ENCODE data around the gene GAN.
"Not testable (repeated sequence)": the region's sequence is repeated elsewhere in the genome, so short reads cannot be mapped to it uniquely, and the experiment has no call there.

GAN gene

DNA sequence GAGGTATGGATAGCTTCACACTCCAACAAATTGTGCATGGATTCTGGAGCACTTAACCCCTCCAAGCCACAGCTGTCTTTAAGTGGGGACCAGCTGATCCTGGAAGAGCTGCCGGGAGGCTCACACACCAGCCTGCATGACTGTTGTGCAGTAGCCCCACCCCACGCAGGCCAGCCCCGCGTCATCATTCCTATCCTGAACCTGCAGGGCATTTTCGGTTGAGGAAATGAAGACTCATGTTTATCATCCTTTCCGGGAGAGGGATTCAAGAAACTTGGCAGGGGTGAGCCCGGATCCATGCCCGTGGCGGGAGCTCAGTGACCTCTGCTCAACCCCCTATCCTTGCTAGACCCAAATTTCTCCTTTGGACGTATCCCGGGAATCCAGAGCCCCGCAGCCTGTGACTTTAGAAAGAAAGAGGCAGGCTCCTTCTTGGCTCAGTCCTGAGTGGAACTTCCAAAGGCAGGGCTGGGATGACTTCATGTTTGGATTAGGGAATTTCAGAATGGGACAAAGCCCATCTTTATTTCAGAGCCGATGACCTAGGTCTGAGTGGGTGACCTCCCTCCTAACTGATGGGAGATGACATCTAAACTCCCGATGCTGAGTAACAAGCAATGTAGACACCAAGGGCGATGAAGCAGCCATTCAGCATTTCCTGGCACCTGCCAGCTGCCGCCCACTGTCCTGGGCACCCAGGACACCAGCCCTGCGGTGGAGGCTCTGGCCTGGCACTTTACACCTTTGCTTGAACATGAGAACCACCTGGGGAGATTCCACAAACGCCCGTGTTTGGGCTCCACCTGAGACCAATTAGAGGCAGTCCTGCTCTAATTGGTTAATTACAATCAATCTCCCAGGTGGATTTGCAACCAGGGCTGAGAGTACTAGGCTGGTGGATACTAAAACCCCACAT lies 86.5 kb downstream of the GAN start:
- DNase-seq (ENCODE audit: low read depth) = peak; percentile 11

DNA sequence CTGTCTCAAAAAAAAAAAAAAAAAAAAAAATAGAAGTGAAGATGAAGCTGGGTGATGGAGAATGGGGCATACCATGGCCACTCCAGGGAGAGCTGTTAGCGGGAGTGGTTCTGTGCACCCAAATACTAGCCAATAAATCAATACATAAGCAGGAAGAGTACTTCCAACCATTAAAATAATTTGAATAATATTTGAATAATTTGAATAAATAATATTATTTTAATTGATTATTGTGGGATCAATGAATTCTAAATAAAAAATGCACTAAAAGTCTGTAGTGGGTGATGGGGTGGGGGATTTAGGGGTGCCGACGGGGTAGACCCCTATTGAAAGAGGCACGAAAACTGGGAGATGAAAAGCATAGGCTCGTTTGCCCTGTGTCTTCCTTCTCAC lies 88.4 kb downstream of the GAN start:
- no peak for DNase-seq (ENCODE audit: low read depth)

DNA sequence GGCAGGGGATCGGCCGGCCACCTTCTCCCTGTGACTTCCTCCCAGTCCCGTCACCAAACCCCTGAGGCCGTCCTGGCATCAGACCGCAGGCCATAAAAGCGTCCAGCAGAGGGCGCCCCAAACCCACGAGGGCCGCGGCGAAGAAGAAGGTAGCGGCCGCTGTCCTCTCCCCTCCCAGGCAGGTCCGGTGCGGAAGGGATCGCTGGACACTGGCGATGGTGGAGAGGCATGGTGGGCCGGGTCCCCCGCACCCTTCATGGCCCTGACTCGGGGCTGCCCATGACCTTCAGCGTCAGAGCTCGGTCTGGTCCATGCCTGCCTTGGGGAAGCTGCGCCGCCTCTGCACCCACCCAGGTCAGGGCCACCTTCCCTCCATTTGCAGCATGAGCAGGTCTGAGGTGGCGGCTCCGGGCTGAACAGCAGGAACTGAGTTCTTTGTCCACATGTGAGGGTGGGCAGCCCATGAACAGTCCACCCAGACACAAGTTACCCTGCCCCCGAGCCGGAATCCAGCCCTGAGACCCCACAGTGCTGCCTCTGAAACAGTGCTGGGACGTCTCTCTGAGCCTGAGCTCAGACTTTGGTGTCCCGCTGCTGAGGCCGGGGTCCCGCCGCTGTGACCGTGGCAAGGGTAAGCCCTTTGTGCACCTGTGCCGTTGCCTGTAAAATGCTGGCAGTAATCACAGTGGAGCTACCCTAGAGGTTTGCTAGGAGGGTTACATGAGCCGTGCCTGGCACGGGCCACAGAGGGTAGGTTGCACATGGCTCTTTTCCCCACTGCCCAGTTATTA lies 89.0 kb downstream of the GAN start:
- peak; percentile 26 for DNase-seq (ENCODE audit: low read depth)

DNA sequence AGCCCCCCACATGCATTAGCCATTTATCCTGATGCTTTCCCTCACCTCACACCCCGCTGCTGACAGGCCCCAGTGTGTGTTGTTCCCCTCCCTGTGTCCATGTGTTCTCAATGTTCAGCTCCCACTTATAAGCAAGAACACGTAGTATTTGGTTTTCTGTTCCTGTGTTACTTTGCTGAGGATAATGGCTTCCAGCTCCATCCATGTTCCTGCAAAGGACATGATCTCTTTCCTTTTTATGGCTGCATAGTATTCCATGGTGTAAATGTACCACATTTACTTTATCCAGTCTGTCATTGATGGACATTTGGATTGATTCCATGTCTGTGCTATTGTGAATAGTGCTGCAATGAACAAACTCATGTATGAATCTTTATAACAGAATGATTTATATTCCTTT lies 90.2 kb downstream of the GAN start:
- not testable (repeated sequence) for DNase-seq (ENCODE audit: low read depth)

DNA sequence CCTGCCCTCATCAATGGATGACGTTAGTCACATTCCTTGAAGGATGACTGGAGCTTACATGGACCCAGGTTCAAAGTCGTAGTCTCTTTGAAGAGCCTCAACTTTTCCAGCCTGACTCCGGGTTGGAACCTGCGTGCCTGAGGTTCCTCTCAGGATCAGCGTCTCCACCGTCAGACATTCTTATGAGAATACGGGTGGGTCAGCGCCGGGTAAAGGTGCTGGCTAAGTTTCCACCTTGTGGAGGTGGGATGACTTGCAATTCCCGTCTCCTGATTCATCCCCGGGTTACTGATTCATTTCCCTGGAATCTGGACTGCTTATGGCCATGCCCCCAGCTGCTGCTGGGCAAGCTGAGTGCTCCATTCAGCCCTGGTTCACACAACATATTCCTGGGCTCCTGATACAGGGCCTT lies 90.9 kb downstream of the GAN start:
- DNase-seq (ENCODE audit: low read depth) = peak; percentile 8

DNA sequence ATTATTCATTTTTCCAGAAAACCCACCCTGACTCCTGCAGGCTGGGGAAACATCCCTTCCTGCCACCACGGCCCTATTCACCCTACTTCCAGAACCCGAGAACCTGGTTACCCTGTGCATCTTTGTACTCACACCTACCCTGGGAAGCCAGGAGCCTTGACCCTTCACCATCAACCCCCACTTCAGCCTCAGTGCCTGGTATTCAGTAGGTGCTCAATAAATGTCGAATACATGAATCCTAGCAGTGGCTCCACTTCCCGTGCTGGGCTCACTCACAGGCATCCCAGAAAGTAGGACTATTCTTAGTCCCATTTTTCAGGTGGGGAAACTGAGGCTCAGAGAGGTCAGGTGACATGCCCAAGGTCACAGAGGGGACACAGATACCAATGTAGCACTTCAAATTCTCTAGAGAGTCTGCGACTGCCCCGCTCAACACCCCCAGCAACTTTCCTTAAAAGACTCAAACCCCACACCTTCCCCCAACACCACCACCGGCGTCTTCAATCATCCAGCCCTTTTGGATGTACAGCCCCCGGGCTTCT lies 93.7 kb downstream of the GAN start:
- no peak for DNase-seq (ENCODE audit: low read depth)

DNA sequence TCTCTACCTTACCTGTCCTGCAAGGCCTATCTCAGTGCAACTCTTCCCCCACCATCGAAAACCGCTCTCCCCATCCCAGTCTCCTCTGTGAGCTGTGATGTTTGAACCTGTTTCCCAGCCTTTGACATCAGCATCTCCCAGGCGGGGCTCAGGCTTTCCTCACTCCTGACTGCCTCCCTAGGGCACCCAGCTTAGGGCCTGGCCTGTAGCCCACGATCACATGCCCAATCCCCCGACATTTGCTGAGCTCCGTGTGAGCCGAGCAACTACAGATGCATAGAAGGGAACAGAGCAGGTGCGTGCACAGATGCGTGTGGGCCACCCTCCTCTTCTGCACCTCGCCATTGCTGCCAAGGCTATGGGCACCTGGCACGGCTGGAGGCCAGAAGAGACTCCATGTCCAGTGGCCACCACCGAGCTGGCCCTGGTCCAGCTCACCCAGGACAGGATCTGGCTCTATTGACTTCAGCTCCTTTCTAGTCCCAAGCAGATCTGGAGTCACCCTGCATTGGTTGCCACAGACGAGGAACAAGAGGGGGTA lies 94.3 kb downstream of the GAN start:
- DNase-seq (ENCODE audit: low read depth) = no peak

DNA sequence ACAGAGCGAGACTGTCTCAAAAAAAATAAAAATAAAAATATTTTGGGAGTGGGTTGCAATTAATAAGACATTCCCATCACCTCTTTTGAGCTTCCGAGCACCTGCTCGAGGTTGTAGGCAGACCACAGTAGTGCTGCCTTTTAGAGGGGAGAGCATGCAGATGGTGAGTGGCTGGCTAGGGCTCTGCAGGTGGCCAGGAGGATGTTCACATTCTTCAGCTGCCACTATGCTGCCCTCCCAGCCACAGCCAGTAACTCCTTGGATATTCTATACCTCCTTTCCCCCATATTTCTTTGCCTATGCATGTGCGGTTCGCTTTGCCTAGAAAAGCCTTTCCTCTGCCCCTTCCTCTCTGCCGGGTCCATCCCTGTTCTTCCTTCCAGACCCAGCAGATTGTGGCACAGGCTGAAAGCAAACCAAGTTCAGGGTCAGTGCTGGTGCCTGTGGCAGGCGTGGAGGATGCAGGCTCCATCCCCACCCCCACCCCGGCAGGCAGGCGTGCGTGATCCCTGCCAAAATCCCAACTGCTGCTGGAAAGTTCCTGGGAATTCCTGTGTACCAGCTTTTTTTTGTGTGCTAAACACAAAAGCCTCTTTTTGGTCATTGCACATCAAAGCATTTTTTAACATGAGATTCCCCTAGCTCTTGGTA lies 96.0 kb downstream of the GAN start:
- DNase-seq (ENCODE audit: low read depth) = no peak

DNA sequence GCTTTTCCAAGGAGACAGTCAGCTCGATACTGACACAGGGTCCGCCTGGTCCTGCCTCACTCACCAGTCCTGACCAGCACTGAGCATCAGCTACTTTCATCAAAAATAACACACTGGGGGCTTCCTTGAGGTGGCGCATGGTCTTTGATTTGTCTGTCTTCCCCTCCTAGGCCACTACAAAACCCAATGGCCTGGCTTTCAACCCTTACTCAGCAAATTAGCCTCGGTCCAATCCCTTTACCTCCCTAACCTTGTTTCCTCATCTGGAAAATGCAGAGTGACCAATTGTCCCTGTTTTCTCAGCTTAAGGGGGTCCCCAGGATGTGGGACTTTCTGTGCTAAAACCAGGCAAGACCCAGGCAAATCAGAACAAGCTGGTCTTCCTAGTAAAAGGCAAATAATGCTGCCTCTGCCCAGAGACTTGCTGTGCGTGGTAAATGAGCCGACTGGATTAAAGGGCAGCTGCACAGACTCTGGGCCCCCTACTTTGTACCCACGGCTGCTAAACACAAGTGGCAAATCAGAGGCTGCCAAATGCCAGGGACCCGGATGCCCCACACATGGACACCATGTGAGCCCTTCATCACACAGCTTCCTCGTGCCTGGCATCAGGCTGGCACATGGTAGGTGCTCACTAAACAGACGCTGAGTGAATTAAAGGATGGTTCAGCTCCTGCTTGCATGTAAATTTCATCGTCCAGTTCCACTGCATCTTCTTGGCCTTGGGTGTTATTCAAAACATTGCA lies 98.7 kb downstream of the GAN start:
- no peak for DNase-seq (ENCODE audit: low read depth)

DNA sequence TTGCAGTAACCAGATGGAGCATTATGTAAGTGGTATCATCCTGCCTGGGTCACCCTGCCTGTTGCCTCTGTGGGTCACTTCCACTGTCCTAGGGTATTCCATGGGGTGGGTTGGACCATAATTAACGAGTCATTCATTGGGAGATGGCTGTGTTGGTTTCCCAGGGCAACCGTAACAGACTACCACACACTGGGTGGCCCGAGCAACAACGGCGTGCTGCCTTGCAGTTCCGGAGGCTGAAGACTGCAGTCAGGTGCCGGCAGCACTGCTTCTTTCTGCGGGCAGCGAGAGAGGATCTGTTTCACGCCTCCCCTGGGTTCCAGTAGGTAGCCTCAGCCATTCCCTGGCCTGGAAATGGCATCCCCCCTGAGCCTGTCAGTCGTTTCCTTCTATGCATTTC lies 101.0 kb downstream of the GAN start:
- DNase-seq (ENCODE audit: low read depth) = no peak

DNA sequence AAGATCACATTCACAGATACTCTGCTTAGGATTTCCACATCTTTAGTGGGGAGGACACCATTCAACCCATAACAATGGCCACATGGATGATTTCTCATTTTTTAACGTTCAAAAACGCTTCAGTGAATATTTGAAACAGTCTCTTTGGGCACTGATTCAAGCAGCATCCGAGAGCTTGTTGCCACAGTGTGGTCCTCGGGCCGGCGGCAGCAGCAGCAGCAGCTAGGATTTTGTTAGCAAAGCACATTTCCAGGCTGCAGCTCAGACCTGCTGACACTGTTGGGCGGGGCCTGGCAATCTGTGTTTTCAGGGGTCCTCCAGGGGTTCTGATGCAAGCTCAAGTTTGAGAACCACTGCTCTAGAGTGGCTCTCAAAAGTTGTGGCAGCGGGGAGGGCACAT lies 102.0 kb downstream of the GAN start:
- no peak for DNase-seq (ENCODE audit: low read depth)

DNA sequence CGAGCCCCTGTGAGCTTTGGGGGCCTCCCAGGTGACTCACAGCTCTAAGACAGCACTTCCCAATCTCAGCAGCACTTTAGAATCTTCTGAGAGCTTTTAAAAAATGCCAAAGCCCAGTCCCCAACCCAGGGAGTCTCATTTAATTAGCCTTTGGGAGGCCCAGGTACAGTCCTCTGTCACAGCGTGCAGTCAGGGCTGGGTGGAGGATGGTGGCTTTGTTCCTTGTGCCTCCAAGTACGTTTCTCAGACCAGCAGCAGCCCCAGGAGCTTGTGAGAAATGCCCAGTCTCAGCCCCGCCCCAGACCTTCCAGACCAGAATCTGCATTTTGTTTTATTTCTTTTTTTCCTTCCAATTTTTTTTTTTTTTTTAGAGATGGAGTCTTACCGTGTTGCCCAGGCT lies 102.4 kb downstream of the GAN start:
- no peak for DNase-seq (ENCODE audit: low read depth)

DNA sequence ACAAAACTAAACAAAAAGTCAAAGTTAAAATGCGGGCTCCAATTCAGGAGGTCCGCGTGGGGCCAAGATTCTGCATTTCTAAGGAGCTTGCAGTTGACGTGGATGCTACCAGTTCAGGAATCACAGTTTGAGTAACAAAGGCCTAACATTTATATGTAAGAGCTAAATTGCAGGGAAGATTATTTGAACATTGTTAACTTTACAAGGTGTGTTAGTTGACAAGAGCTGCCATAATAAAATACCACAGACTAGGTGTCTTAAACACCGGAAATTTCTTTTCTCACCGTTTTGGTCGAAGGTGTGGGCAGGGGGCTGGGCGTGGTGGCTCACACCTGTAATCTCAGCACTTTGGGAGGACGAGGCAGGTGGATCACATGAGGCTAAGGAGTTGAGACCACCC lies 105.0 kb downstream of the GAN start:
- no peak for DNase-seq (ENCODE audit: low read depth)

DNA sequence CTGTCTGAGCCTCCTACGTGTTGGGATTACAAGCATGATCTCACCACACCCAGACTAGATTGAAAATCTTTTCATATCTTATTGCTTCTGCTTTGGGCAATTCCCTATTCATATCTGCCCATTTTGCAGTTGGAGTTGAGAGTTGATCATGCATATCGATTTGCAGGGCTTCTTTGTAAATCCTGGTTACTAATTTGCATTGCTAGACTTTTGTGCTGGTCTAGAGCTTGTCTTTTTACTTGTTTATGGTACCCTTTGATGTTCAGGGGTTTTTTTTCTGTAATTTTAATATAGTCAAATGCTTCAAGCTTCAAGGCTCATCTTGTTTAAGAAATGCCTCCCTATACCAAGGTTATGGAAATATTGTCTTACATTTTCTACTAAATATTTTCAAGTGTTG lies 106.4 kb downstream of the GAN start:
- DNase-seq (ENCODE audit: low read depth) = no peak

DNA sequence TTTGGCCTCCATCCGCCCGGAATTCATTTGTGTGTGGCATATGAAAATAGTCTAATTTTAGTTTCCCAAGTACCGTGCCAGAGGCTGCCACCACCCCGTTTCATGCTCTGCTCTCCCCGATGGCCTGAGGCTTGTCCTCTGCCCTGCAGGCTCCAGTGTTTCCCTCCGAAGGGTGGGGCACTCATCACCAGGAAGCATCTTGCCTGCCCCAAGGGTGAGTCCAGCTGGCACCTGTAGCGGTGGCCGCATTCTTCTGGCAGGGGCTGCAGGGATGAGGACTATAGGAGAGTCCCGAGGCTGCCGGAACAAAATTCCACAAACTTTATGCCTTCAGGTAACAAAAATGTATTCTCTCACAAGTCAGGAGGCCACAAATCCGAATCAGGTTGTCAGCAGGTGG lies 106.8 kb downstream of the GAN start:
- DNase-seq (ENCODE audit: low read depth) = no peak

DNA sequence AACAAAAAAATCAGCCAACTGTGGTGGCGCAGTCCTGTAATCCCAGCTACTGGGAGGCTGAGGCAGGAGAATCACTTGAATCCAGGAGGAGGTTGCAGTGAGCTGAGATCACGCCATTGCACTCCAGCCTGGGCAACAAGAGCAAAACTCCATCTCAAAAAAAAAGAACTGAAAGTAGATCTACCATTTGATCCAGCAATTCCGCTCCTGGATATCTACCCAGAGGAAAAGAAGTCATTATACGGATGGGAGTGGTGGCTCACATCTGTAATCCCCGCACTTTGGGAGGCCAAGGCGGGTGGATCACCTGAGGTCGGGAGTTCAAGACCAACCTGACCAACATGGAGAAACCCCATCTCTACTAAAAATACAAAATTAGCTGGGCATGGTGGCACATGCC lies 107.4 kb downstream of the GAN start:
- not testable (repeated sequence) for DNase-seq (ENCODE audit: low read depth)

DNA sequence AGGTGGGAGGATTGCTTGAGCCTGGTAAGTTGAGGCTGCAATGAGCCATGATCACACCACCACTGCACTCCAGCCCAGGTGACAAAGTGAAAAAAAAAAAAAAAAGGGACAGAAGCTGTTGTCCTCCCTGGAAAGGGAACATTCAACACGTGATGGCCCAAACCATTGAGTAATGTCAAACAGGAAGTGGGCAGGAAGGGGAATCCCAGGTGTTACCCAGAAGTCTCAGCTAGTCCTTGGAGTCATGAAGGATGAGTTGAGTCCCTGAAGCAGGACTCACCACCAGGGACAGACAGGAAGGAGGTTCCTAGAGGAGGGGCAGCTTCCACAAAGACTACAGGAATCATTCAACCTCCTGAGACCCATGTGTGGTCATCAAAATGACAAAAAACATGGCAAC lies 110.0 kb downstream of the GAN start:
- no peak for DNase-seq (ENCODE audit: low read depth)

DNA sequence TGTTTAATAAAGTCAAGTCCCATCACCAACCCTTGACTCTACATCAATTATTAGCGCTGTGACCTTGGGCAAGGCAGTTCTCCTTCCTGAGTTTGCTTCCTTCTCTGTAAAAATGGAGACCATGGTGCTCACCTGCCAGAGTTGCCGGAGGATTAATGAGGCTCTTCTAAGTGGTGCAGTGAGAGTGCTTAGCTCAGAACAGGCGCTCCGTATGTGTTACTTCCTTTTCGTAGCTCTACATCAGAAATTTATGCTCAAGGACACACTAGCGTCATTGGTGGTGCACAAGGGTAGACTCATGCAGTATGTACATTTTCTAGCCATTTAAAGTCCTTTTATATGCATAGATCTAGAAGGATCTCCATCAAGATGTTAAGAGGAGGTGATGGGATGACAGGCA lies 112.5 kb downstream of the GAN start:
- DNase-seq (ENCODE audit: low read depth) = no peak

DNA sequence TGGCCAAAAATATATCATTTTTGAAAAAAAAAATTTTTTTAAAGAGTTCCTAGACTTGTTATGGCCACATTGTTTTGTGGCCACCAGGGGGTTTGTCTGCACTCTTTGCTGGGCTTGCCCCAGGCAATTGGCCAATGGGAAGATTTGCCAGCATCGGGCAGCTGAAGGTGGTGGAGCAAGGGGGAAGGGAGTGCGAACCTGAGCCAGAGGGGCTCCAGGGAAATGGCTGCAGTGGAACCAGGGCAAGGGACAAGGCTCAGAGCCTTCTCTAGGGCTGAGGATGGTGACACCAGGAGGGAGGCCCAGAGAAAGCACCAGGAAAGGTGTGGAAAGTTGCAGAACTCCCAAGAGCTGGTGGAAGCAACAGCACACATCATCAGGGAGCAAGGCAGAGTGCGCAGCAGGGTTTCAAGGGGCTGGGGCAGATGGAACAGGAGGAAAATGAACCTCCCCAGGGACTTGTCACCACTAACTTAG lies 114.3 kb downstream of the GAN start:
- no peak for DNase-seq (ENCODE audit: low read depth)

DNA sequence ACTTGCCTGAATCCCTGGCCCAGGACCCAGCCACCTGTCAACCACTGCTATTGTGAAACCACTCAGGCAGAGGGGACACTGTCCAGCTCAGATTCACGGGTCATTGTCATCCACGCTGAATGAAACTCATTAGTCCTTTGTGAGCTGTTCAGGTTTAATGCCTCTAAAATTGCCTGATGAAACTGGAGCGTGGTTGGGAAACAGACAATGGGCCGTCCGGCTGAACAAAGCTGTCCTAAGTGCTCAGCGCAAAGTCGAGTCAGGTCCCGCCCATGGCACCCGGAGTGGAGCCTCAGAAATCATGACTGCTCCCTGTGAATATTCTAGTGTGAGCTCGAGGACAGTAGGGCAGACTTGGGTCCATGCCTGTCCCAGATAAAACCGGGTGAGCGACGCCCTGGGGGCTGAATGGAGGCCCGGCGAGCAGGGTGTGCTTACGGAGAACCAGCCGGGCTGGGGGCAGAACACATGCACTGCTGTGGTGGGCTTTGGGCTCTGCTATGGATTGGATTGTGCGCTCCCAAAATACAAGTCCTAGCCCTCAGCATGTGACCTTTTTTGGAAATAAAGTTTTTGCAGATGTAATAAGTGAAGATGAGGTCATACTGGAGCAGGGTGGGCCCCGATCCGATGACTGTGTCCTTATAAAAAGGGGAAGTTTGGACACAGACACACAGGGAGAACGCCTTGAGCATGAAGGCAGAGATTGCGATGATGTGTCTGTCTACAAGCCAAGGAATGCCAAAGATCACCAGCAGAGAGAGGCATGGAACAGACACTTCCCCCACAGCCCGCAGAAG lies 117.0 kb downstream of the GAN start:
- peak; percentile 57 for DNase-seq (ENCODE audit: low read depth)
